GM19452 (cell line): ENCODE measurements around the gene ILDR2.

Experiments used
- ATAC-seq: cut with Tn5 transposase; IDR thresholded peaks from one replicate; pipeline ENCODE4 v1.9.1; 2021; ENCODE audit not compliant: unreplicated experiment

The ILDR2 gene

DNA sequence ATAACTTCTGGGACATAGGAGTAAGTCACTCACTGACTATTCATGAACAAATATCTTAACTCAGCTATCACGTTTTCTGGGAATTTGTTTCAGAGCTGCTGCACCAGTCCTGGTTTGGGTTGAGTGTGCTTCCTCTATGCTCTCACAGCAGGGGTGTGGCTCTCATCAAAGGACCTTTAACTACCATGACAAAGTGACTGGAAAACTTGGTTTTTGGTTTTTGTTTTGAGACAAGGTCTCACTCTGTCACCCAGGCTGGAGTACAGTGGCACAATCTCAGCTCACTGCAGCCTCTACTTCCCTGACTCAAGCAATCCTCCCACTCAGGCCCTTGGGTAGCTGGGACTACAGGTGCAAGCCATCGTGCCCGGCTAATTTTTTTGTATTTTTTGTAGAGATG, 4.1 kb downstream of the ILDR2 start:
- no peak for ATAC-seq

DNA sequence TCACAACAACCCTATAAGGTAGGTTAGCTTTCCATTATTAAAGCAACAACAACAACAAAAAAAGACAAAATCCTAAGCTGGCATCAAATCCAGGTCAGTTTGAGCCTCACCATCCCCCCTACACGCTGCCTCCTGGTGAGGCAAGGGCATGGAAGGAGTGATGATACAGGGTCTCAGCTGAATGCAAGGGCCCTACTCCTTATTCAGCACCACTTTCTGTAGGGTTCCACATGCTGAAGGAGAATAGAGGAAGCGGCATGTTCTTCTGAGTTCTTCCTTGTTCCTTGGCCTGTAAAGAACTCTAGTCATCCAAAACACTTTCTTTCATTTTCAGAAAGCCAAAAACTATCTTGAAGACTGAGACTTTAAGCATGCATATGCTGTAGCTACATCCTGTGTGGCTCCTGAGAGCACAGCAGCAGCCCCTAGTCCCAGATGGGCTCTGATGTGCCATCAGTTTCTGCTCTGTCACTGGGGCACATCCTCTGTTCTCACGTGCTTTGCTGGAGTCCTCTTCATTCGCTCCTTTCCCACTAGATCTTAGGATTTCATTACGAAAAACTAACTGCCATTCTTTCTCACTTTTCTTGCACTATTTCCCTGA, 6.2 kb downstream of the ILDR2 start:
- peak; percentile 92 for ATAC-seq

DNA sequence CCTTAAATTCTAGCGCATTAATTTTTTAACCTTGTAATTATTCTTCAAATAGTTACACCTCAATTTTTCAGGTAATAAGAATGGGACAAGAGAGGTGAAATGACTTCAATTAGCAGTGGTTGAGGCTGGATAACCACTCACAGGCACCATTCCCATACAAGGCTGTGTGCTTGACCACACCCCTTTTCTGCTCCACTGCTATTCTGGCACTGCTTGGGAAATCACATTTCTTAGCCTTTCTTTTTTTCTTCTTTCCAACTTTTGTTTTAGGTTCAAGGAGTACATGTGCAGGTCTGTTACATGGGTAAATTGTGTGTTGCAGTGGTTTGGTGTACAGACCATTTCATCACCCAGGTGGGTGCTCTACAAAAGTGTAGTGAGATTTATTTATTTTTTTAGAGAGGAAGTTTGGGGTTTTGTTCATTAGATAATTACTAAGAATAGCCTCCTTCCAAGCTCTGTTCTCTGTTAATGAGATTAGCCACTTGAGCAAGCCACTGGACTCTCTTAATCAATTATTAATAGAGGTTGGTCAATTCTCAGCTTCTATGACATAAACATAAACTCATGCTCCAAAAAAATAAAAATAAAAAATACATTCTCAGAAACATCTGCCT, 14.4 kb downstream of the ILDR2 start:
- ATAC-seq: peak; percentile 77

DNA sequence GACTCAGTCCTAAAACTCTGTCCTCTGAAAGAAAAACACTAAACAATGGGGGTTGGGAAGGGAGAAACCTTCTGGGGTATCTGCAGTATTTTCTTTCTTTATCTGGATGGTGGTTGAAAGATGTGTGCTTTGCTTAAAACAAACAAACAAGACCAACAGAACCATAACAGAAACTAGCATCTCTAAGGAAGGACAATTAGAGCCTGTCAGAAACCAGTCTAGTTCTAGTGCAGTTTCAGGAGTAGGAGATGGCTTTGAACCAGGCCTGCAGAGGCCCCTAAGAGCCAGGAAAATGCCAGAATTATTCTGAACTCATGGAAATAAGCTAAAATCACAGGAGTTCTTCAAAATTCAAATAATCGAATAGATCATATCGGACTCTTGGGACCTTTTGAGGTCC, 18.5 kb downstream of the ILDR2 start:
- ATAC-seq: no peak

DNA sequence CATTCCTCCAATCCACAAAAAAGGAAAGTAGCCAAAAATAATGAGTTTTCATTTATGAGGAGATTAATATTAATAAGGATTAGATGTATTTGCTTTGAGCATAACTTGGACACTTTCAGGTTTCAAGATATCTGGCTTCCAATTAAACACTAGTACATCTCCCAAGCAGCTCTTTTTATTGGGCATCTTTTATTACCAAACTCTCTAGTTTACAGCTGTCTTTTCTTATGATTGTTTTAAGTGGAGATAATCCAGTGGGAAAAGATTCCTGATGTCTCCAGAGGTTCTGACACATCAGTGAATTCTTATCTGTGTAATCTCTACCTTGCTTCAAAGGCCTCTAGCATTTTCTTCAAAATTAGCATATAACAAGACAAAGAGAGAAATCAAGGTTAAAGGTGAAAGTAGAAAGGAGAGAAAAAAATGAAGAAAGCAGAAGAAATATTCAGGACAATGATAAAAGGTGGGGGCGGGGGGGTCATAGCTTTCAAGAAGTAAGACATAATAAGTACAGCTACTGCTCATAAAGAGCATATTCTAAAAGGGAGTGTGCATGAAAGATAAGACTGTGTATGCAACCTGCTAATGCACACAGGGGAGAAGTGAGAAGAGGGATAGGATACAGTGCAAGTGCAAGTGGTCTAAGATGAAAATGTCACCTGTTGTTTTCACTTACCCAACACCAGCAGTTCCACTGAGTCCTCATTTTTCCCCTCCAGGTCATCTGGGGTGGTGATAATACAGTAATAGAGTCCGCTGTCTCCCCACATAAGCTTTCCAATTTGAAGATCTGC, 19.1 kb downstream of the ILDR2 start:
- no peak for ATAC-seq

DNA sequence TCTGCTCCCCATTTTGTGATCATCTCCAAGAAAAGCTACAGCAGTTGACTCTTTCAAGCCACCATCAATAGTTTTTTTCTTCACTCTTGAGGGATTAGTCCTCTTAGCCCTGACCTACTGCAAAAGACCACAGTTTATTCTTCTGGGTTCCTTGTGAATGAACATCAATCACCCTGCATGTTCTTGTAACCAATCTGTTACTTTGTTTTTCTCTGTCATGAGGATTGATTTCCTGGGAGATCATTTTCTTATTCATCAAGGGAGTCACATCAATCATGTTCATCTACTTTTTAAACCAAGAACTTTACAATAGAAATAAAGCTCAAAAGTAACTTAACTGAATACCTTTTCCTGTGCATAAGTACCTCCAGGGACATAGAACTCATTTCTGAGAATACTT, 21.8 kb downstream of the ILDR2 start:
- no peak for ATAC-seq

DNA sequence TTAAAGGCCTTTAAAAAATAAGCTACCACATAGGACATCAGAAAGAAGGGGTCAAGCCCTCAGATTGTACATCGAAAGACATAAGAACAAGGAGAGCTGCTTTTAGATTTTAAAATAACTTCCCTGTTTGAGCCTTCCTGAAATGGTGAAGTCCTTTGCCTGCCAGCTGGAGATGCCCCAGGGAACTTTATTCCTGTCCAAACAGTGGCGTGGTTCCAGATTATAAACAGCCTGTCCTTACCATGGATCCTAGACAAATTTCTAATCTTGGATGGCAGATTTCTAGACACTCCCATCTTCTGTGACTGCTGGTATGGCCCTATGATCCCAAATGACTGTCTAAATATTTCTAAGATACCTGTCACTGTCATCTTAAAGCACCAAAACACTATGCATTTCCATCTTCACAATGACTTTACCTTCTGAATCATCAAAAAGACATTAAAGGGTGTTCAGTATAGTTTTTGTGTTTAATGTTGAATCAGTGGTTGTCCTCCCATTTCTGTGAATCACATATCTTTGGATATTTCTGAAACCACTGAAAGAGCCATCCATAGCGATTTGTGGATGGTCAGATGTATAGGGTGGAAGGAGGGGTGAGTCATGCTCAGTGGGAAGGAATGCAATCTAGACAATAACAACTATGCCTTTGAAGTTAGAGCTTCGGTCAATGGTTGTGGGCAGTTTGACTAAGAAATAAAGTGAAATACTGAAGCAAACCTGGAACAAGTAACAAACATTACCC, 23.2 kb downstream of the ILDR2 start:
- ATAC-seq: no peak

DNA sequence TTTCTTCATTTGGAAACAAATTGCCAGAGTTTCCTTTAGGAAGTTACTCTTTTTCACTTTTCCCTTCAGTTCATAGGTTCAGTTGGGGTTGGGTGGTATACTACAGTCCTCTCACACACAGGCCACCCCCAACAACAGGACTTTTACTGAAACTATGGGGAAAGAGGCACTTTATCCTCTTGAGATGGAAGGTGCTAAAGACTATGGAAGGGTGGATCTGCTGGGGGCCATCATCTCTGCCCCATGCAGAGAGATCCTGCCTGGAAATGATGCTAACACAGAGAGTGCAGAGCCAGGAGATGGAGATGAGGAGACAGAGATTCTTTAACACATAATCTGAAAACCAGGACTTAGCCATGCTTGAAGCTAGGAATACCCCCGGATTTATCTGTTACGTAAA, 24.3 kb downstream of the ILDR2 start:
- no peak for ATAC-seq

DNA sequence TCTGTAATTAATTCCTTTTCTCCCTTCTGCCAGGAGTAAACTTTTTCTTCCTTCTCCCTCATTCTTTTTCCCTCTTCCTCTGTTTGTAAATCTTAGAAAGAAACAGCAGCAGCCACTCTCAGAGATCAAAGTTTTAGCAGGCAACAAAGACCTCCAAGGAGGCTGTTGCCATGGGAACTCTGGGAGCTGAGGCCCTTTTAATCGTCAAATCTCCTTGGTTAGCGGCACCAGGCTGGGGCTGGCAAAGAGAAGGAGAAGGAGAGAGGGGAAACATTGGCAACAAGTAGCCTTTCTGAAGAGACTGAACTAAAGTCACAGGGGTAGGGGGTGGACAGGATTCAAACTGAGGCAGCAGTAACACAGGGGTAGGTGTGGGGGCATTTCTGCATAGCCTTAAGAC, 25.2 kb downstream of the ILDR2 start:
- ATAC-seq: no peak

DNA sequence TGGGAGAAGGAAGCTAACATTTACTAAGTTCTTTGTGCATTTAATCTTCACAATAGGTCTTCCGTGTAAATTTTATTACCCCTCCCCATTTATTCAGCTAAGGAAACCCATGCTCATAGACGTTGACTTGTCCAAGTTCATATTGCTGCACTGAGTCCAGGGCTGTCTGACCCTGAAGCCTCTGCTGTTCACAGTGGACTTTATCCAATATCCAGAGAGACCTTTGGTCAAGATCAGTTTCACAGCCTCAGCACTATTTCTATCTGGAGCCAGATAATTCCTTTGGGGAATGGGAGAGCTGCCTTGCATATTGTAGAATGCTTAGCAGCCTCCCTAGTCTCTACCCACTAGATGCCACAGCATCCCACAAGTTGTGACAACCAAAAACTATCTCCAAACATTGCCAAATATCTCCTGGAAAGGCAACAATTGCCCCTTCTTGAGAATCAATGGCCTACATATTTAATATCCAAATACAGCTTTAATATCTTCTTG, 26.4 kb downstream of the ILDR2 start:
- ATAC-seq: no peak

DNA sequence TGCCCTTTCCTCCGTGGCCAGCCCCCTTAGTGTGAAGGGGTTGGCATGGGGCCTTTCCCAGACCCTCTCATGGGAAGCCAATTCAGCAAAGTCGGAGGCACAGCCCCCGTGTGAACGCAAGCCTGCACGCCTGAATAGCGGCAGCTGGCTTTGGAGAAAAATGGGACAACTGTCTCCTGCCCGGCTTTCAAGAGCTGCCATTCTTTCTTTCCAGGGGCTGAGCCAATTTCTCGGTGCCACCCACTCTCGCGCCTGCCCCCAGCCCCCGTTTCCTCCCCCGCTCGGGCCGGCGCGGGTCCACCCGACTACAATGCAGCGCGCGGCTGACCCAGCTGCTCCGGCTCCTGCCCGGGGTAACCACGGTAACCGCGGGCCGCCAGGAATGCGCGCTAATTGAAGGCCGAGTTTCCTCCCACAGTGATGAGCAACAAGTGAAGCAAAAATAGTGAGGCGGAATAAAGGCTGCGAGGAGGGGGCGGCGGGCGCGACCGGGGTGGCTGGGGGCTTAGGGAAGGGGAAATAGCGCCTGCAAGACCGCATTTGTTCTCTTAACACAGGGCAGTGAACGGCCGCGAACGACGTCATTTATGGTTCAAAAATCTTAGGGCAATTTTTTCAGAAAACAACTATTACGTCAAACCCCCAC, 27.8 kb downstream of the ILDR2 start:
- ATAC-seq: no peak

DNA sequence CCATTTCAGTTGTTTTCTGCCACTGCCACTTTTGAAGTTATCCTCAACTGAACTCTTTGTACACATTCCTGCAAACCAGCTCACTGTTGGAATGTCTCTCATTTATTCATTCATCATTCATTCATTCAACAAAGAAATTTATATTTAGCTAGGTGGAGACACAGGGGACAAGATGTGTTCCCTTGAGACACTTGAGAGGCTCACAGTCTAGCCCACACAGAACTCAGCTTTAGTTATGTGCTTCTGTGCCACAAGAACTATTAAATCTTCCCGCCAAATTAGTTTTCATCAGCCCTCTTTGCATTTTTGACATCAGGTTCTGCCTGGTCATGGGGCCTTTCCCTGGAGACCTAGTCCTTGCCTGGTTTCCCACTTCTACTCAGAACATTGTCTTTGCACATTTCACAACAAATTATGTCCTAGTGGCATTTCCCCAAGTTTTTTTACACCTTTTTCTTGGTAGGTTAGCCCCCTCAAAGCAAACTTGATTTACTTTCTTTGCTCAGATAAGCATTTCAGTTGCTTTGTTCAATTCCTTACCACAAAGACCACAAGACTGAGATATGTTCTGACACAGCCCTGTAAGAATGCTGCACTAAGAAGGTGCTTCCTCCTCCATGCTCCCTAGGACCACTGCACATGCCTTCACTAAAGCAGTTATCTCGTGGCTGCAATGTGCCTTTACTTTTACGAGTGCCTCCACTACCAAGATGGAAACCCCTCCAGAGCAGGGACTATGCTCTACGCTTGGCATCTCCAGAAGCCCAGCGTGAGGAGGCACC, 31.0 kb downstream of the ILDR2 start:
- no peak for ATAC-seq

DNA sequence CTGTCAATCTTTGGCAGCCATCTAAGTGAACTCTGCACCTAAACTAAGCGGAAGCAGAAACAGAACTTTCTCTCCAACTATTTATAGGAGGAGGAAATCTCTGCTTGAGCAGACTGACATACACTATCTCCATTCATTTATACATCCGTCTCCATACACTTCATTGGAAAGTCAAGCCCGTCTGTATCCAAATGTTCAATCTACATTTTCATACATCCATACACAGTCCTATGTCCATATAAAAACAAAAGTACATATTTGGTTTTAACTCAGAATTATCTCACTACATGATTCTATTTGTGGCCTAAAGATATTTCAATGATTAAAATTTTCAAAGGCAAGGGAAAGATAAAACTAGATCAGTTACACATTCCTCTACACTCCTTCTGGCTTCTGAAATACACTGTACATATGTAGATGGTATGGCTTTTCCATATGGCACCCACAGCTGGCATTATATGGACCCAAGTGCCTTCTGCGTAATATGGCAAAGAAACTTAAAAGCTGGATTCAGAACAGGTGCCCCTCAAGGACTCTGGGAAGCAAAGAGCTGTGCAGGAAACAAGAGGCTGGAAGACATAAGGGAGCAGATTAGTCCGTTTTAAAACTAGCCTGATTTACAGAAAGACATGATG, 35.5 kb downstream of the ILDR2 start:
- ATAC-seq: no peak

DNA sequence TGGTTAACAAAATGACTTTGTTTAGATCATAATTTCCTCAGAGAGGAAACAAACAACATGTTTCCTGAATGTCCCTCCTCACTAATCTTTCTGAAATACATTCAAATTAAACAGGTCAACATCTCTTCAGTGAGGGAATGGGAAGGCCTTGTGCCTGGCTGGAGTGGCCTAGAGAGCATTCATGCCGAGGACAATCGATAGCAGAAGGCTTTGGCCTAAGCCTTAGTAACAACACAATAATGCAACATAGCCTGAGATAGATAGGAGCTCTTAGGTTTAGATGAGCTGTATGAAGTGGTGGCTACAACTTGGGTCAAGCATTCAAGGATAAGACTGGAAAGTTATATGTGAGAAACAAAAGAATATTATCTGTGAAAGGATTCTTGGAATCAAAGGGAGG, 37.4 kb downstream of the ILDR2 start:
- ATAC-seq: no peak

DNA sequence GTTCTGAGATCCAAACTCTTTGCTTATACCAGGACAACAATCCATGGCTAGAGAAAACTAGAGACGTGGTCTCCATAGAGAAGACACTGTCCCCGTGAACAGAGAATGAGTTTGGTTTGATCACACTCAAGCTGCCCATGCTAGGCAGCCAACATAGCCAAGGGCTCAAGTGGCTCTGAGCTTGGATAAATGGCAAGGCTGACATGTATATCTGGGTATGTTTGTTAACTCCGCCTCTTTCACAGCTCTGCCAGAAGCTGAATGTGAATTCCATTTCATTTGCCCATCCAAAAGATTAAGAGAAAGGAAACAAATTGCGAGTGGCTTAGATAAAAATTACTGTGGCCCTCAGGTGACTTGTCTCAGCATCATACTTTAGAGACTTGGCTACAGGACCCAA, 38.0 kb downstream of the ILDR2 start:
- no peak for ATAC-seq

DNA sequence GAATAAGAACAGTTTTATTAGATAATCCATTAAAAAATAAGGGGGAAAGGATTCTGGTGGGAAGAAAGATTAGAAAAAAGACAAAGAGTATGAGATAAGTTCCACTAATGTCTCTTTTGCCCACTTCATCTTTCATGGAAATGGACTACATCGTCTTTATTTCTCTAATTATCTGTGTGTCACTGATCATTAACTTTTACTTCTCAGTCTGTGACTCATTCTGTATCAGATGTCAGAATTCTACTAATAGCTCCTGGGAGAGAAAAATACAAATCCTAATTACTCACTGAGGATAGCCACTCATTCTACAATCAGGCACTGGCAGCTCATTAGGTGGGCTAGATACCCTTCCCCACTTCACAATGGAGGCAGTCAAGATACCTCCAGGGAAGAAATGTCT, 41.7 kb downstream of the ILDR2 start:
- no peak for ATAC-seq

DNA sequence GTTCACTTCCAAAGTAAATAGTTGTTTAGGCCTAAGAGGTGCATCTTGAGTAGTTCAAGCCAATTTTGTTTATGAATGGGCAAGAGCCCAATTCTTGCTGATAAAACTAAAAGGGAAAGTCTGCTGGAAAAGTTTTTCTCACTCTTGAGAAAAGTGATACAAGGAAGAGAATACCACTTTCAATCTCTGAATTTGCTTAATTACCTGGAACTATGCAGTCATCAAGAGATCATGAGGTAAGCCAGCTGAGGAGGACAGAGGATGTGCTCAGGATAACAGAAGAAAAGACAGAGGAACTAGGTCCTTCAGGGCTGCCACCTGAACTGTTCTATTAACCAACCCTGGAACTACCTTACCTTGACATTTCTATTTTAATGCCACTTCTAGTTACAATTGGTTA, 42.2 kb downstream of the ILDR2 start:
- no peak for ATAC-seq

DNA sequence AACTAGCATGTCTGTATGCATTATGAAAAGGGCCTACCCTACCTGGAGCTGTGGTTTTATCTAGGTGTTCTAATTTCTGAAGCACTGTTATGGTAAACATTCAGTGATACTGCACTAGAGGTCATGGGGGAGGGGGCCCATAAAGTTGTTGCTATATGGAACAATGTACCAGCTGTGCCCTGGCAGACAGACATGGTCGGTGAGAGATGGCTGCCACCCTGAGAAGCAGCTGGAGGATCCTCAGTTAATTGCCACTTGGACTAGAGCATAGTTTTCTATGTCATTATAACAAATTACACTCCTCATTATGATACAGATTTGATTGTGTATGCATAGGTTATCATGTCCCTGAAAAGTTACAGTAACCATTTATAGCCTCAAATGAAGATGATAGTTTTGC, 45.4 kb downstream of the ILDR2 start:
- ATAC-seq: no peak

DNA sequence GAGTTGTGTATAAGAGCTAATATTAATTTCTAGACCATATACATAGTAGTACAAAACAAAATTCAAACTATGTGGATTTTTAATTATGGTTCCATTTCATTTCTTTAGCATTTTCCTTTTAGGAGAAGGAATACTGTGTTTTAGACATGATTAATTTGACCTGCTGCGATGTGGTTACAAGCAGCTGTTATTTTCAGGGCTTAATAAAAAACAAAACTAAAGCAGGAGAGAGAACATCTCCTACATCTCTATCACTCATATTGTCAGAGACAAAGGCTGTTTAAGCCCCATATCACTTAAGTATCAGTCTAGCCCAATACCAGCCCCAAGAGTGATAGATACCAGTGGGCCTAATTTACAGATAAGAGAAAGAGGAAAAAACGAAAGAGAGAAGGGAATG, 47.6 kb downstream of the ILDR2 start:
- no peak for ATAC-seq
